SU-DHL-6 (cell line): Measurements from ENCODE around the gene PYGB.

ENCODE experiments used
- H2AFZ ChIP-seq: fragments of 200-600 bp; sonication (generic); 2 replicates; pipeline ENCODE4 v1.6.1; 2014; ENCODE audit warnings: low read depth, mild to moderate bottlenecking, moderate library complexity, mixed read lengths, antibody characterized with exemption, low read length; ENCODE audit not compliant: severe bottlenecking
- H3F3A ChIP-seq: fragments of 200-600 bp; shearing (Covaris generic); 2 replicates; pipeline ENCODE4 v1.6.0; 2016; ENCODE audit warnings: antibody characterized with exemption, mild to moderate bottlenecking; ENCODE audit not compliant: insufficient read depth
- H3K27ac ChIP-seq: fragments of 200-600 bp; sonication (generic); 2 replicates; pipeline ENCODE4 v1.5.1; 2016; ENCODE audit warnings: low read depth, mild to moderate bottlenecking, low read length, moderate library complexity, mixed read lengths
- H3K27me3 ChIP-seq: fragments of 200-600 bp; sonication (generic), shearing (Covaris generic); 2 replicates; pipeline ENCODE4 v1.6.0; 2014; ENCODE audit warnings: mild to moderate bottlenecking, low read length
- H3K36me3 ChIP-seq: fragments of 200-600 bp; sonication (generic); 2 replicates; pipeline ENCODE4 v1.6.1; 2014; ENCODE audit warnings: mild to moderate bottlenecking, low read length, mixed read lengths
- H3K4me2 ChIP-seq: fragments of 300-600, 200-600 bp; shearing (Covaris generic), sonication (generic); 2 replicates; pipeline ENCODE4 v1.6.0; 2014; ENCODE audit warnings: low read length, low read depth, mild to moderate bottlenecking; ENCODE audit not compliant: poor library complexity, severe bottlenecking
- H3K4me3 ChIP-seq: fragments of 200-600 bp; sonication (generic); 2 replicates; pipeline ENCODE4 v1.5.1; 2014; ENCODE audit warnings: antibody characterized with exemption, low read length, mild to moderate bottlenecking, mixed read lengths; ENCODE audit not compliant: insufficient read depth, poor library complexity, severe bottlenecking
- H3K79me2 ChIP-seq: fragments of 200-600 bp; sonication (generic); 2 replicates; pipeline ENCODE4 v1.6.1; 2014; ENCODE audit warnings: mild to moderate bottlenecking, low read length, moderate library complexity; ENCODE audit not compliant: insufficient read depth
- H3K9ac ChIP-seq: fragments of 200-600 bp; sonication (generic); 2 replicates; pipeline ENCODE4 v1.7.0; 2014; ENCODE audit warnings: mild to moderate bottlenecking, low read length
- H3K9me2 ChIP-seq: fragments of 200-600 bp; sonication (generic); replicated peaks from 2 replicates; pipeline ENCODE4 v1.6.1; 2014; ENCODE audit warnings: low read length; ENCODE audit not compliant: insufficient read depth
- H3K9me3 ChIP-seq: fragments of 200-600 bp; sonication (generic); 2 replicates; pipeline ENCODE4 v1.6.1; 2014; ENCODE audit warnings: low read length, mixed read lengths; ENCODE audit not compliant: insufficient read depth
- H4K20me1 ChIP-seq: fragments of 200-600 bp; sonication (generic); 2 replicates; pipeline ENCODE4 v1.6.1; 2014; ENCODE audit warnings: low read depth, mild to moderate bottlenecking, antibody characterized with exemption, low read length, moderate library complexity, mixed read lengths
- CTCF ChIP-seq: fragments of 200-600 bp; sonication (generic); IDR thresholded peaks from one replicate; pipeline ENCODE4 v1.5.1; 2017; ENCODE audit warnings: antibody characterized with exemption, mild to moderate bottlenecking, low read length, moderate library complexity; ENCODE audit not compliant: insufficient read depth, poor library complexity, severe bottlenecking
- EZH2phosphoT487 ChIP-seq: fragments of 200-600 bp; sonication (generic), shearing (Covaris generic); conservative IDR thresholded peaks from 2 replicates; pipeline ENCODE4 v1.6.1; 2018; ENCODE audit warnings: mild to moderate bottlenecking, antibody characterized with exemption, low read length, moderate library complexity, mixed read lengths

The PYGB gene

GRCh38 chr20:25297141-25297905 is 49.4 kb downstream of the PYGB start:
- Histone ChIP-seq H4K20me1 (no peaks in the 10 kb centered on the region), H3K4me3 (no peak overlapping the region), H3K36me3 (no peaks in the 10 kb centered on the region), H3K4me2 (no peak overlapping the region), H3K9me3 (no peaks in the 10 kb centered on the region), H3K9me2 (no peaks in the 10 kb centered on the region), H2AFZ (no peak overlapping the region), H3F3A (no peaks in the 10 kb centered on the region), H3K27me3 (no peaks in the 10 kb centered on the region), H3K79me2 (no peaks in the 10 kb centered on the region), H3K9ac (no peak overlapping the region), H3K27ac (no peak overlapping the region)
- TF ChIP-seq EZH2phosphoT487 (no peak), CTCF (no peak)

DNA sequence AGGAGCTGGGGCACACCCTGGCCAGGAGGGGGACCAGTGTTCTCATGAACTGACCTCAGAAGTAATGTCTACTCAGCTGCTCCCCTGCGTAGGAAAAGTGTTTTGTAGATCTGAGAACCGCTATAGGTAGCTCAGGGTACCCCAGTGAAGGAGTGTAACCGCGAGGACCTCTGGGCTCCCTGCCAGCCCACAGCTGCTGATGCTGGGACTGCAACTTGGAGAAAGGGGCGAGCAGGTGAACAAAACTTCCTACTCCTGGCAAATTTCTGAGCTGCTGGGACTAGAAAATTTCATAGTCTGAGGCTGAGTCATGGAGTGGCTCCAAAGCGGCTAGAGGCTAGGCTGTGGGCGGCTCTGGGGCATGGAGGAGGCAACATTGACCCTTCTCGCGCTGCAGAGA is 51.9 kb downstream of the PYGB start:
- H3K9me2 ChIP-seq, result no peaks in the 10 kb centered on the region
- no peak overlapping the region for H2AFZ ChIP-seq
- no peak overlapping the region for H3K4me3 ChIP-seq
- no peak overlapping the region for H3K4me2 ChIP-seq
- TF ChIP-seq CTCF, result no peak
- TF ChIP-seq EZH2phosphoT487, result no peak
- no peak overlapping the region for H3K27ac ChIP-seq
- H3K9ac ChIP-seq, result no peak overlapping the region
- no peaks in the 10 kb centered on the region for H3K27me3 ChIP-seq
- no peaks in the 10 kb centered on the region for H3K9me3 ChIP-seq
- H4K20me1 ChIP-seq, result no peaks in the 10 kb centered on the region
- no peaks in the 10 kb centered on the region for H3K36me3 ChIP-seq
- H3F3A ChIP-seq, result no peaks in the 10 kb centered on the region
- H3K79me2 ChIP-seq, result no peaks in the 10 kb centered on the region

- Histone ChIP-seq H3K27ac (no peak overlapping the region), H3K4me2 (no peak overlapping the region), H3K9me2 (no peaks in the 10 kb centered on the region), H3K4me3 (no peak overlapping the region), H3K79me2 (no peaks in the 10 kb centered on the region), H2AFZ (no peak overlapping the region), H3F3A (no peaks in the 10 kb centered on the region), H3K9me3 (no peaks in the 10 kb centered on the region), H3K9ac (no peak overlapping the region), H4K20me1 (no peaks in the 10 kb centered on the region), H3K27me3 (no peaks in the 10 kb centered on the region), H3K36me3 (no peaks in the 10 kb centered on the region)
- TF ChIP-seq CTCF (no peak), EZH2phosphoT487 (no peak)
Observed at GRCh38 chr20:25300496-25301170, 52.7 kb downstream of the PYGB start.
